ENCODE results near the gene MVK. TPM values are rescaled to one million over a fixed set of nuclear protein-coding genes. Genes with fewer than 3 reads are reported as not detected.

MVK gene
- total and polyA plus RNA-seq, 5 donors = 5.8 to 10.2 (median 7.4) TPM

- no peak overlapping the region for H3K27ac ChIP-seq (ENCODE audit: low read length)
- H3K4me3 ChIP-seq (ENCODE audit: low read length) = no peak overlapping the region
- peak in 1 of 3 donors; percentile 37 for DNase-seq
- intact Hi-C loops (cut with DNase I) = loop anchor here in 1 of 4 donors (10.0 kb wide), 1 partner anchor 105 kb away; the partner anchor contains the start of gene FAM222A
- H3K27me3 ChIP-seq (ENCODE audit: control insufficient read depth, insufficient read depth) = no peaks in the 10 kb centered on the region
- no peak for ATAC-seq
- H3K4me1 ChIP-seq (ENCODE audit: control insufficient read depth, insufficient read depth, low read length) = no peaks in the 10 kb centered on the region
- no peaks in the 10 kb centered on the region for H3K9me3 ChIP-seq (ENCODE audit: control insufficient read depth, low read length)
- 50% methylated on average over 2 of the region's 2 CpGs for WGBS
These were observed 35.7 kb downstream of the MVK start for GRCh38 chr12:109609342-109609741.

DNA sequence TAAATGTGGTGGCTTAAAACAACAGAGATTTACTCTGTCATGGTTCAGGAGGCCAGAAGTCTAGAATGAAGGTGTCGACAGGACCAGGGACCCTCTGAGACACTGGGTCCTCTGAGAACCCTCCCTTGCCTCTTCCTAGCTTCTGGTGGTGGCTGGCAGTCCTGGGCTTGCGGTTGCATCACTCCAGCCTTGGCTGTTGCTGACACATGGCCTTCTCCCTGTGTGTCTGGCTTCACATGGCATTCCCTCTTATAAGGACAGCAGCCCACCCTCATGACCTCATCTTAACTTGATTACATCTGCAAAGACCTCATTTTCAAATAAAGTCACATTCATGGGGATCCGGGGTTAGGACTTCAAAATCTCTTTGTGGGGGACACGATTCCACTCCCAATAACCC, 36.9 kb downstream of the MVK start:
- intact Hi-C loops (cut with DNase I) = no loop called here
- 87% methylated on average over 4 of the region's 4 CpGs for WGBS
- Histone ChIP-seq H3K4me3 (ENCODE audit: low read length) (no peak overlapping the region), H3K27ac (ENCODE audit: low read length) (no peak overlapping the region), H3K27me3 (ENCODE audit: control insufficient read depth, insufficient read depth) (no peaks in the 10 kb centered on the region), H3K4me1 (ENCODE audit: control insufficient read depth, insufficient read depth, low read length) (no peaks in the 10 kb centered on the region), H3K9me3 (ENCODE audit: control insufficient read depth, low read length) (no peaks in the 10 kb centered on the region)
- ATAC-seq = no peak
- DNase-seq = no peak

DNA sequence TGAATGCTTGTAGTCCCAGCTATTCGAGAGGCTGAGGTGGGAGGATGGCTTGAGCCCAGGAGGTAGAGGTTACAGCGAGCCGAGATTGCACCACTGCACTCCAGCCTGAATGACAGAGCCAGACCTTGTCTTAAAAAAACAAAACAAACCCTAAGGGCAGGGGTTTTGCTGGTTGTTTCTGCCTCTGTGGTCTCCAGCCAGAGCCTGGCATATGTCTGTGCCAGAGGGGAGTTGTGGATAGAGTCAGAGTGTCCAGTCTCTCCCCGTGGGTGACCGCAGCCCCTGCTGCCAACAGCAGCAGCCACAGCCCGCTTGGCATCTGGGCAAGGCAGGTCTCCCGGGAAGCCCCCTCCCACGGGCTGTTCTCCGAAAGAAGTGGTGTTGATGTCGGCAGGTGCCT, 37.6 kb downstream of the MVK start:
- Histone ChIP-seq H3K4me3 (ENCODE audit: low read length) (no peak overlapping the region), H3K27ac (ENCODE audit: low read length) (no peak overlapping the region), H3K4me1 (ENCODE audit: control insufficient read depth, insufficient read depth, low read length) (no peaks in the 10 kb centered on the region), H3K9me3 (ENCODE audit: control insufficient read depth, low read length) (no peaks in the 10 kb centered on the region), H3K27me3 (ENCODE audit: control insufficient read depth, insufficient read depth) (no peaks in the 10 kb centered on the region)
- DNase-seq (no peak), ATAC-seq (no peak)
- 52% methylated on average over 10 of the region's 10 CpGs for WGBS
- intact Hi-C loops (cut with DNase I) = no loop called here

- no peak overlapping the region for H3K4me3 ChIP-seq (ENCODE audit: low read length)
- no peak for ATAC-seq
- no peak for DNase-seq
- no peaks in the 10 kb centered on the region for H3K9me3 ChIP-seq (ENCODE audit: control insufficient read depth, low read length)
- H3K4me1 ChIP-seq (ENCODE audit: control insufficient read depth, insufficient read depth, low read length) = no peaks in the 10 kb centered on the region
- 89% methylated on average over 3 of the region's 3 CpGs for WGBS
- intact Hi-C loops (cut with DNase I) = no loop called here
- no peak overlapping the region for H3K27ac ChIP-seq (ENCODE audit: low read length)
- H3K27me3 ChIP-seq (ENCODE audit: control insufficient read depth, insufficient read depth) = no peaks in the 10 kb centered on the region
These were observed 38.4 kb downstream of the MVK start for GRCh38 chr12:109612003-109612402.

DNA sequence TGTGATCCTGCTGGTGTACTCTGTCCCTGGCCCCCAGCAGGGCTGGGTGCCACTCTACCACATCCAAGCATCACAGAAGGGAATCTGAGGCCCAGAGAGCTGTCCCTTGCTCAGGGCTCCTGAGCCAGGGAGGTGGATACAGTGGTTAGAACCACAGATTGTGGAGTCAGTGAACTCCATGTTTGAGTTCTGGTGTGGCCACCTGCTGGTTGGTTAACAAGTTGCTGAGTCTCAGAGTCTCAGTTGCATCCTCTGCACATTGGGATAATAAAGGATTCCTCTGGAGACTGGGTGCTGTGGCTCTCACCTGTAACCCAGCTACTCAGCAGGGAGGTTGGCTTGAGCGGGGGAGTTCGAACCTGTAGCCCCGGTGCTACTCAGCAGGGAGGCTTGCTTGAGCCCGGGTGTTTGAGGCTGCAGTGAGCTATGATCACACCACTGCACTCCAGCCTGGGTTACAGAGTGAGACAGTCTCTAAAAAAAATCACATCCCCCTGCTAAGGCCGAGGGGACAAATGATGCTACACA, 39.4 kb downstream of the MVK start:
- DNase-seq (no peak), ATAC-seq (no peak)
- Histone ChIP-seq H3K4me1 (ENCODE audit: control insufficient read depth, insufficient read depth, low read length) (no peaks in the 10 kb centered on the region), H3K4me3 (ENCODE audit: low read length) (no peak overlapping the region), H3K27me3 (ENCODE audit: control insufficient read depth, insufficient read depth) (no peaks in the 10 kb centered on the region), H3K27ac (ENCODE audit: low read length) (no peak overlapping the region), H3K9me3 (ENCODE audit: control insufficient read depth, low read length) (no peaks in the 10 kb centered on the region)
- 55% methylated on average over 5 of the region's 5 CpGs for WGBS
- intact Hi-C loops (cut with DNase I) = no loop called here

GRCh38 chr12:109613649-109614455, 40.3 kb downstream of the MVK start:
- intact Hi-C loops (cut with DNase I) = no loop called here
- 71% methylated on average over 26 of the region's 26 CpGs for WGBS
- no peak for DNase-seq

GRCh38 chr12:109615556-109616229, 42.1 kb downstream of the MVK start:
- H3K4me3 ChIP-seq (ENCODE audit: low read length) = no peak overlapping the region
- WGBS = 60% methylated on average over 14 of the region's 14 CpGs
- DNase-seq = no peak
- no peaks in the 10 kb centered on the region for H3K27me3 ChIP-seq (ENCODE audit: control insufficient read depth, insufficient read depth)
- H3K9me3 ChIP-seq (ENCODE audit: control insufficient read depth, low read length) = no peaks in the 10 kb centered on the region
- ATAC-seq = no peak
- H3K27ac ChIP-seq (ENCODE audit: low read length) = no peak overlapping the region
- intact Hi-C loops (cut with DNase I) = no loop called here
- no peaks in the 10 kb centered on the region for H3K4me1 ChIP-seq (ENCODE audit: control insufficient read depth, insufficient read depth, low read length)

More at GRCh38 chr12:109613649-109614455, 40.3 kb downstream of the MVK start:
- Histone ChIP-seq H3K4me1 (ENCODE audit: control insufficient read depth, insufficient read depth, low read length) (no peaks in the 10 kb centered on the region), H3K27ac (ENCODE audit: low read length) (no peak overlapping the region), H3K4me3 (ENCODE audit: low read length) (no peak overlapping the region), H3K9me3 (ENCODE audit: control insufficient read depth, low read length) (no peaks in the 10 kb centered on the region), H3K27me3 (ENCODE audit: control insufficient read depth, insufficient read depth) (no peaks in the 10 kb centered on the region)
- ATAC-seq = no peak

DNA sequence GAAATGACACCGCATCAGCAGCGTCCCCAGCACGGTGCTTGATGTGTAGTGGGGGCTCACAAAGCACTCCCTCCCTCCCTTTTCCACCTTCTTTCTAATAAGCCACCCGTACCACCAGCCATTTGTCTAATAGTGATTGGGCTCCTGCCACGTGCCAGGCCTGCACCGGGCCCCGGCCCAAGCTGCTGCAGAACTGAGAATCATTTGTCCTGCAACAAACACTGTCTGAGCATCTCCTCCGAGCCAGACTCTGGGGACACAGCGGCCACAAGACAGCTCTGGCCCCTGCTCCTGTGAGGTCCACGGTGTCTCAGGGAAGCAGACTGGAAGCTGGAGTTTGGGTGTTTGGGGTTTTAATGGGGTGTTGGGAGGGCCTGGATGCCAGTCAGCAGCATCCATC, 43.9 kb downstream of the MVK start:
- intact Hi-C loops (cut with DNase I) = no loop called here
- no peak for DNase-seq

DNA sequence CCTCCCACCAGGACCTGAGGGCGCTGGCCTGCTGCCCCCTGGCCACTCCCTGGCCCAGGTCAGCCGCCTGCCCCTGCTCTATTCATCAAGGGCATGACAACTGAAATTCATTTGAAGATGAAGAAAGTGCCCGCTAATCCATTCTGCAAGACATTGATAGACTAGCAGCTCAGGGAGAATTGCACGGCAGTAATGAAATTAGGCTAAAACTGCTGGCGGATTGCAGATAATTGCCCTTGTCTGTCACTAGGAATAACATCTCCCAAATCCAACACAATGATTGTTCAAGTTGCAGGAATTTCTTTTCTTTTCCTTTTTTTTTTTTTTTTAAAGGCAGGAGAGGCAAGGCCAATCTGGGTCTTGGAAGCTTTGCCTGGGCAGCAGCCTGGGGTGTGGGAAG, 44.5 kb downstream of the MVK start:
- no peaks in the 10 kb centered on the region for H3K27me3 ChIP-seq (ENCODE audit: control insufficient read depth, insufficient read depth)
- intact Hi-C loops (cut with DNase I) = no loop called here
- 92% methylated on average over 5 of the region's 5 CpGs for WGBS

More for the DNA sequence above, 43.9 kb downstream of the MVK start:
- Histone ChIP-seq H3K9me3 (ENCODE audit: control insufficient read depth, low read length) (no peaks in the 10 kb centered on the region), H3K4me3 (ENCODE audit: low read length) (no peak overlapping the region), H3K27ac (ENCODE audit: low read length) (no peak overlapping the region), H3K27me3 (ENCODE audit: control insufficient read depth, insufficient read depth) (no peaks in the 10 kb centered on the region), H3K4me1 (ENCODE audit: control insufficient read depth, insufficient read depth, low read length) (no peaks in the 10 kb centered on the region)
- ATAC-seq = no peak
- 75% methylated on average over 10 of the region's 10 CpGs for WGBS

DNA sequence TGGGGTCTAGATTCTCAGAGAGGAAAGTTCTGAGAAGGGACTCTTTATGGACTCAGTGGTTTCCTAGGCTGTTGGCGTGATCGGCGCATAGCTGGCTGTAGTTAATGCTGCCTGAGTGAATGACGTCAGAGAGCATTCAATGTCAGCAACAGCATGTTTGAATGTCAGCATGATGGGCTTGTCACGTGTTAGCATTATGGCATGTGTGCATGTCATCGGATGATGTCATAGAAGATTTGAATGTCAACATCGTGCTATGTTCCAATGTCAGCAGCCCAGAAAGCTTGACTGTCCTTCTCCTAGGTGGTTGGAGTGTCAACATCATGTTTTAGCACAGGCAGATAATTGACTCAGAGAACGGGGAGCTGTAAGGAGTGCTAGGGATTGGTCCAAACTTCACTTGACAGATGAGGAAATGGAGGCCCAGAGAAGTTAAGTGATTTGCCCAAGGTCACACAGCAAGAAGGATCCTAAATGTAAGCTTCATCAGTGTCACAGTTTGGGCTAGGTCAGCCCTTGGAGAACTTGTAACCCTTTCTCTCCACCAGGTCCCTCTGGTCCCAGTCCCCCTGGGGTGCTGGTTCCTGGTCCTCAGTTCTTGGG, 45.5 kb downstream of the MVK start:
- intact Hi-C loops (cut with DNase I) = no loop called here
- ATAC-seq (no peak), DNase-seq (no peak)
- H3K4me3 ChIP-seq (ENCODE audit: low read length) = no peak overlapping the region
- H3K27ac ChIP-seq (ENCODE audit: low read length) = no peak overlapping the region
- H3K4me1 ChIP-seq (ENCODE audit: control insufficient read depth, insufficient read depth, low read length) = no peaks in the 10 kb centered on the region
- no peaks in the 10 kb centered on the region for H3K27me3 ChIP-seq (ENCODE audit: control insufficient read depth, insufficient read depth)
- no peaks in the 10 kb centered on the region for H3K9me3 ChIP-seq (ENCODE audit: control insufficient read depth, low read length)
- WGBS = 86% methylated on average over 8 of the region's 8 CpGs

More for the DNA sequence above, 44.5 kb downstream of the MVK start:
- ATAC-seq (no peak), DNase-seq (no peak)
- H3K9me3 ChIP-seq (ENCODE audit: control insufficient read depth, low read length) = no peaks in the 10 kb centered on the region
- no peak overlapping the region for H3K4me3 ChIP-seq (ENCODE audit: low read length)
- no peak overlapping the region for H3K27ac ChIP-seq (ENCODE audit: low read length)
- H3K4me1 ChIP-seq (ENCODE audit: control insufficient read depth, insufficient read depth, low read length) = no peaks in the 10 kb centered on the region

DNA sequence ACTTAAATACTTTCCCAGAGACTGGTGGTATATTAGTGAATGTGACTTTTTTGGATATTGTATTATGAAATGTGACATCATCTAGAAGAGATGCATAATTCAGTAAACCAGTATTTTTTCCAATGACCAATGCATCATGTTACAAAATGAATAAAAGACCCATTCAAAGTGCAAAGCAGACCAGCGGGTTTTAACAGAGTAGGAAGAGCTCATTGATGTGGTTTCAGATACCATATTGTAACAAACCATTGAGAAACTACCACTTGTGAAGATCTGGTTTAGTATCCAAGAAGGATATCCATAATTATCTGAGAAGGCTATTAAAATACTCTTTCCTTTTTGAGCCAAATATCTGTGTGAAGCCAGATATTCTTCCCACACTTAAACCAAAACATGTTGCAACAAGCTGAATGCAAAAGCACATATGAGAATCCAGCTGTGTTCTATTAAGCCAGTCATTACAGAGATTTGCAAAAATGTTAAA, 47.7 kb downstream of the MVK start:
- DNase-seq (no peak), ATAC-seq (no peak)
- 39% methylated on average over 1 of the region's 1 CpG for WGBS
- Histone ChIP-seq H3K27ac (ENCODE audit: low read length) (no peak overlapping the region), H3K9me3 (ENCODE audit: control insufficient read depth, low read length) (no peaks in the 10 kb centered on the region), H3K4me3 (ENCODE audit: low read length) (no peak overlapping the region), H3K4me1 (ENCODE audit: control insufficient read depth, insufficient read depth, low read length) (no peaks in the 10 kb centered on the region), H3K27me3 (ENCODE audit: control insufficient read depth, insufficient read depth) (no peaks in the 10 kb centered on the region)
- intact Hi-C loops (cut with DNase I) = no loop called here
